Heart right ventricle (tissue), 16 donors: ENCODE data around the gene NR1H4. TPM values are rescaled to one million over a fixed set of nuclear protein-coding genes. Genes with fewer than 3 reads are reported as not detected.

ENCODE experiments used
- ATAC-seq, 8 donors: fragments of 200-7000 bp; cut with Tn5 transposase; one replicate each; pipeline ENCODE4 v1.9.1; 2020; ENCODE audit warnings: mild to moderate bottlenecking in 8 of 8, moderate library complexity in 8 of 8, moderate number of reproducible peaks in 1 of 8
- DNase-seq, 2 donors: peaks; one replicate each; pipeline ENCODE4 v3.0.0-alpha.2; 2020
- H3K27ac ChIP-seq, 10 donors: fragments of 200-600 bp; sonication (generic) in 2 of 10; one replicate each; pipeline versions ENCODE4 v1.5.0 to v1.8.0; 2020 to 2022; ENCODE audit warnings: mild to moderate bottlenecking in 3 of 10
- H3K27me3 ChIP-seq, 7 donors: fragments of 200-600 bp; one replicate each; pipeline ENCODE4 v1.8.0; 2021 to 2022; ENCODE audit warnings: mild to moderate bottlenecking in 2 of 7
- H3K36me3 ChIP-seq, 9 donors: fragments of 200-600 bp; sonication (generic) in 1 of 9; one replicate each; pipeline versions ENCODE4 v1.5.0 to v1.8.0; 2020 to 2022; ENCODE audit warnings: mild to moderate bottlenecking in 2 of 9
- H3K4me1 ChIP-seq, 9 donors: fragments of 200-600 bp; sonication (generic) in 1 of 9; one replicate each; pipeline versions ENCODE4 v1.5.0 to v1.8.0; 2020 to 2022; ENCODE audit warnings: mild to moderate bottlenecking in 4 of 9
- H3K4me3 ChIP-seq, 10 donors: fragments of 200-600 bp; sonication (generic) in 2 of 10; one replicate each; pipeline versions ENCODE4 v1.5.0 to v1.8.0; 2020 to 2022; ENCODE audit warnings: mild to moderate bottlenecking in 7 of 10, moderate library complexity in 2 of 10
- H3K9me3 ChIP-seq, 11 donors: fragments of 200-600 bp in 10 of 11; sonication (generic) in 2 of 11; one replicate each; pipeline versions ENCODE4 v1.5.0 to v1.8.0; 2013 to 2022; ENCODE audit warnings: mild to moderate bottlenecking in 2 of 11, control low read depth in 1 of 11, moderate library complexity in 1 of 11
- CTCF ChIP-seq, 9 donors: fragments of 200-600 bp; sonication (generic) in 2 of 9; IDR thresholded peaks; one replicate each; pipeline versions ENCODE4 v1.5.0 to v1.8.0; 2021 to 2022; ENCODE audit warnings: antibody characterized with exemption in 9 of 9, mild to moderate bottlenecking in 5 of 9, moderate library complexity in 1 of 9
- WGBS, 2 donors: extraction: QIAGEN DNeasy Blood & Tissue Kit; methylation state at CpG; one replicate each; pipeline ENCODE4 v1.1.7; 2013; ENCODE audit warnings: inconsistent platforms in 1 of 2; 5-methylcytosine and 5-hydroxymethylcytosine counted together
- intact Hi-C, 10 donors: fragments of 100-400 bp; cut with DNase I; formaldehyde crosslinking; loops; one replicate each; pipeline versions ENCODE4 v1.11.1 to v1.14.2; 2022
- polyA plus RNA-seq, 2 donors: library from polyadenylated mRNA; stranded (reverse); fragments of 200-250 nt; gene quantifications; one replicate each; pipeline ENCODE4 v1.2.3, GENCODE V29; 2013
- total RNA-seq, 10 donors: library from RNA; stranded (reverse); fragmentation: NEBNext Ultra II Directional in 3 of 10; extraction: Animal tissue kit (Norgen Biotek cat#: 25700) in 3 of 10; gene quantifications; one replicate each; pipeline versions ENCODE4 v1.2.1 to v1.2.4, GENCODE V29; 2021 to 2023
- donor health status: Arrhythmogenic right ventricular cardiomyopathy.
- donor health status: ischemic (EF 13 %, LVEDD 7.1; RV severe dilation, severe dysfunction).
- donor health status: healthy with polysubstance abuse.
- donor health status: DM: no; HTN: yes; CAD: no.
- donor health status: DM: no; HTN: no; CAD: no.
- donor health status: ischemic (EF 25% LVEDD 6.9; RV normal size, moderate dysfunction).
- donor health status: ischemic (EF 25% LVEDD 5.7; RV mildly dilated, moderate dysfunction).
- donor health status: healthy.
- donor health status: DM: yes; HTN: yes; CAD: no.
- donor health status: Ischemic cardiomyopathy.
- donor health status: ischemic (EF 35%, LVEDD 5.7; RV mildly dilated, moderate dysfunction).
- donor health status: nonischemic (EF 11% LVEDD 7.7; RV severe dilation, severe dysfunction).
- donor health status: DM: yes; HTN: yes; CAD: no.
- donor health status: PGD.
- donor health status: ischemic (EF 29% LVEDD 5.4; RV normal size, mild dysfunction).
- donor health status: nonischemic (EF 23%, LVEDD 6.1; RV moderate dilation, normal function).

The NR1H4 gene
- total and polyA plus RNA-seq, 12 donors = 0.15 TPM; not detected in 11

- H3K27ac ChIP-seq = no peak overlapping the region
- no peak overlapping the region for H3K4me3 ChIP-seq
- intact Hi-C loops = loop anchor here in 2 of 10 donors (10.0 kb wide), 2 partner anchors 158 to 312 kb away; partner anchors contain the start of genes DEPDC4 (in 1 of the 2) and SCYL2 (in 1 of the 2)
- WGBS, 2 donors = 68 to 72% methylated on average over 3 of the region's 3 CpGs
- peaks cover 0 to 1% (median 0%) of the 10 kb centered on the region in 11 donors for H3K9me3 ChIP-seq
- H3K27me3 ChIP-seq = peaks cover 0 to 5% (median 0%) of the 10 kb centered on the region in 7 donors
- H3K4me1 ChIP-seq = peaks cover 0 to 31% (median 17%) of the 10 kb centered on the region in 9 donors
- DNase-seq = no peak
- H3K36me3 ChIP-seq = peaks cover 0 to 5% (median 0%) of the 10 kb centered on the region in 9 donors
- ATAC-seq = no peak
- TF ChIP-seq CTCF (IDR thresholded peaks at IDR 0.05) = no peak
Measured at GRCh38 chr12:100576331-100577036, 102.8 kb downstream of the NR1H4 start.

GRCh38 chr12:100578923-100579322, 105.3 kb downstream of the NR1H4 start:
- WGBS, 2 donors = 89 to 94% methylated on average over 5 of the region's 5 CpGs
- peaks cover 0 to 5% (median 0%) of the 10 kb centered on the region in 7 donors for H3K27me3 ChIP-seq
- no peak overlapping the region for H3K27ac ChIP-seq
- H3K4me3 ChIP-seq = no peak overlapping the region
- TF ChIP-seq CTCF (IDR thresholded peaks at IDR 0.05) = no peak
- intact Hi-C loops = loop anchor here in 2 of 10 donors (10.0 kb wide), 2 partner anchors 156 to 314 kb away; partner anchors contain the start of genes DEPDC4 (in 1 of the 2) and SCYL2 (in 1 of the 2)
- peaks cover 0 to 17% (median 0%) of the 10 kb centered on the region in 11 donors for H3K9me3 ChIP-seq
- peaks cover 0 to 20% (median 10%) of the 10 kb centered on the region in 9 donors for H3K4me1 ChIP-seq
- peaks cover 0 to 5% (median 0%) of the 10 kb centered on the region in 9 donors for H3K36me3 ChIP-seq
- ATAC-seq (no peak), DNase-seq (no peak)

GRCh38 chr12:100579844-100580243, 106.2 kb downstream of the NR1H4 start:
- peaks cover 0 to 5% (median 0%) of the 10 kb centered on the region in 9 donors for H3K36me3 ChIP-seq
- no peak overlapping the region for H3K4me3 ChIP-seq
- peaks cover 0 to 11% (median 2%) of the 10 kb centered on the region in 9 donors for H3K4me1 ChIP-seq
- no peak overlapping the region for H3K27ac ChIP-seq
- ATAC-seq = no peak
- H3K27me3 ChIP-seq = peaks cover 0 to 2% (median 0%) of the 10 kb centered on the region in 7 donors
- no peak for TF ChIP-seq CTCF (IDR thresholded peaks at IDR 0.05)
- intact Hi-C loops = loop anchor here in 2 of 10 donors (10.0 kb wide), 2 partner anchors 155 to 315 kb away; partner anchors contain the start of genes DEPDC4 (in 1 of the 2) and SCYL2 (in 1 of the 2)
- peaks cover 0 to 17% (median 0%) of the 10 kb centered on the region in 11 donors for H3K9me3 ChIP-seq
- no peak for DNase-seq
- 51 to 52% methylated on average over 2 of the region's 2 CpGs for WGBS, 2 donors

GRCh38 chr12:100584256-100584655, 110.6 kb downstream of the NR1H4 start:
- DNase-seq (no peak), ATAC-seq (no peak)
- H3K4me3 ChIP-seq = no peak overlapping the region
- H3K36me3 ChIP-seq = no peaks in the 10 kb centered on the region
- H3K27me3 ChIP-seq = no peaks in the 10 kb centered on the region
- H3K9me3 ChIP-seq = peaks cover 0 to 50% (median 13%) of the 10 kb centered on the region in 11 donors
- peaks cover 0 to 7% (median 0%) of the 10 kb centered on the region in 9 donors for H3K4me1 ChIP-seq
- H3K27ac ChIP-seq = no peak overlapping the region
- whole genome bisulfite sequencing, 2 donors = 49 to 60% methylated on average over 3 of the region's 3 CpGs
- TF ChIP-seq CTCF (IDR thresholded peaks at IDR 0.05) = no peak
- intact Hi-C loops = no loop called here
